A549 (cell line): ENCODE results near the gene ELL2.

Experiments
- ATOH8 ChIP-seq: fragments of 250-450 bp; sonication (Bioruptor Pico); IDR thresholded peaks from 2 replicates; pipeline ENCODE4 v1.5.0; 2020; ENCODE audit warnings: low read depth, mild to moderate bottlenecking, moderate library complexity
- BHLHE40 ChIP-seq: IDR thresholded peaks from 2 replicates; pipeline ENCODE4 v1.6.1; 2012; ENCODE audit warnings: low read depth, low read length, inconsistent platforms
- CHD2 ChIP-seq: fragments of 150-350 bp; IDR thresholded peaks from 2 replicates; pipeline ENCODE4 v1.6.1; 2014; ENCODE audit warnings: low read length; ENCODE audit not compliant: partially characterized antibody
- CTCF ChIP-seq: fragments of >200 bp; sonication (Bioruptor Twin); formaldehyde crosslinking; IDR thresholded peaks from 3 replicates; pipeline ENCODE4 v1.5.1; 2016
- EP300 ChIP-seq, 2 experiments: fragments of >200 bp; sonication (Bioruptor Twin); formaldehyde crosslinking; IDR thresholded peaks; 2 replicates in 1 of 2; 3 replicates in 1 of 2; pipeline ENCODE4 v1.6.1; 2016 to 2017
- KDM1A ChIP-seq: fragments of 200-600 bp; sonication (generic); IDR thresholded peaks from 2 replicates; pipeline ENCODE4 v1.6.1; 2016; ENCODE audit warnings: low read depth, mild to moderate bottlenecking
- POLR2A ChIP-seq: IDR thresholded peaks from 2 replicates; pipeline ENCODE4 v1.6.1; 2012; ENCODE audit warnings: mild to moderate bottlenecking, low read length
- RFX5 ChIP-seq: fragments of 450-650 bp; IDR thresholded peaks from 2 replicates; pipeline ENCODE4 v1.7.1; 2014; ENCODE audit warnings: antibody characterized with exemption, mild to moderate bottlenecking, moderate library complexity
- USF2 ChIP-seq: fragments of 450-650 bp; IDR thresholded peaks from 2 replicates; pipeline ENCODE4 v1.6.1; 2014; ENCODE audit warnings: antibody characterized with exemption

DNA sequence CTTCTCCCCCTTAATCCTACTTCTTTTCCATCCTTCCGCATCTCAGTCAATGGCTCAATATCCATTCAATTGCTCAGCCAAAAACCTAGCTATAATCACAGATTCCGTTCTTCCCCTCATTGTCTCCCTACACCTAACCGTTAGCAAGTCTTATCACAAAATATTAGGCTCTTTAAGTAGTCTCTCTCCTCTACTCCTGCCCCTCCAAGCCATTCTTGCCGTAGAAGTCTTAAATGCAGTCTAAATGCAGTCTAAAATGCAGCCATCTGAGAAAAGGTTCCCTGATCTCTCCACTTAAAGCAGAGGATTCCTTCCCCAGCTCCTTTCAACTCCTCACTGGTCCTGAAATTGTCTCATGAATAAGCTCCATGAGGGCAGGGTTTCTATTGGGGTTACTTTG, 57.8 kb downstream of the ELL2 start:
- TF ChIP-seq CTCF (no peak), POLR2A (no peak), KDM1A (no peak), ATOH8 (CRISPR knock-in tag) (no peak), BHLHE40 (no peak), USF2 (no peak), RFX5 (no peak), CHD2 (no peak), EP300 (IDR thresholded peaks at IDR 0.05) (no peak)
